ENCODE data around the gene CPNE5.

DNA sequence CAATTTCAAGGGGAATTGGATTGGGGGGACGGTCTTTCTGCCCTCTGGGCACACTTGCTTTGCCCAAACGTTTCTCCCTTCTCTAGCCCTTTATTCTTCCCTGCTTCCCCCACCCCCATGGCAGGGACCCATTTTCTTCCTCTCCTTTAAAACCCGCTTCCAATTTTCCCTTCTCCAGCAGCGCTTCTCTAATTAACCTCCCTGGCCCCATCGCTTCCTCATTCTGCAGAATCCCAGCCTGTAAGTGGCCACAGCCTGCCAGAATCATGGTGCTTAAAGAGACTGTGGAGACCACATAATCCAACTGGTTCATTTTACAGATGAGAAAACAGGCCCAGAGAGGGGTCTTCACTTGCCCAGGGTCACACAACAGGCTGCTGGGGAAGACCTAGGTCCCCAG lies 61.4 kb downstream of the CPNE5 start:
- TF ChIP-seq BHLHE40 (IDR thresholded peaks at IDR 0.05; ENCODE audit: borderline replicate concordance) (no peak), SP1 (IDR thresholded peaks at IDR 0.05) (no peak), ELF4 (IDR thresholded peaks at IDR 0.05) (no peak), LEF1 (IDR thresholded peaks at IDR 0.05; ENCODE audit: borderline replicate concordance) (no peak), FOXM1 (IDR thresholded peaks at IDR 0.05; ENCODE audit: borderline replicate concordance) (no peak), TARDBP (IDR thresholded peaks at IDR 0.05) (no peak), SUZ12 (IDR thresholded peaks at IDR 0.05) (no peak), PKNOX1 (IDR thresholded peaks at IDR 0.05) (no peak), FOXK2 (IDR thresholded peaks at IDR 0.05) (no peak), CTBP1 (IDR thresholded peaks at IDR 0.05; ENCODE audit: borderline replicate concordance) (no peak), HDGF (IDR thresholded peaks at IDR 0.05; ENCODE audit: borderline replicate concordance) (no peak), FOXA1 (IDR thresholded peaks at IDR 0.05) (no peak), ZNF384 (IDR thresholded peaks at IDR 0.05) (no peak), ARNT (IDR thresholded peaks at IDR 0.05) (no peak)
